ENCODE data around the gene PREB. TPM values are rescaled to one million over a fixed set of nuclear protein-coding genes. Genes with fewer than 3 reads are reported as not detected.

Gene PREB
- total and polyA plus RNA-seq, 2 of the 13 experiments (the other 11 are each of a cell fraction or from before 2014, with no cell fraction given) = 112 to 192 TPM

DNA sequence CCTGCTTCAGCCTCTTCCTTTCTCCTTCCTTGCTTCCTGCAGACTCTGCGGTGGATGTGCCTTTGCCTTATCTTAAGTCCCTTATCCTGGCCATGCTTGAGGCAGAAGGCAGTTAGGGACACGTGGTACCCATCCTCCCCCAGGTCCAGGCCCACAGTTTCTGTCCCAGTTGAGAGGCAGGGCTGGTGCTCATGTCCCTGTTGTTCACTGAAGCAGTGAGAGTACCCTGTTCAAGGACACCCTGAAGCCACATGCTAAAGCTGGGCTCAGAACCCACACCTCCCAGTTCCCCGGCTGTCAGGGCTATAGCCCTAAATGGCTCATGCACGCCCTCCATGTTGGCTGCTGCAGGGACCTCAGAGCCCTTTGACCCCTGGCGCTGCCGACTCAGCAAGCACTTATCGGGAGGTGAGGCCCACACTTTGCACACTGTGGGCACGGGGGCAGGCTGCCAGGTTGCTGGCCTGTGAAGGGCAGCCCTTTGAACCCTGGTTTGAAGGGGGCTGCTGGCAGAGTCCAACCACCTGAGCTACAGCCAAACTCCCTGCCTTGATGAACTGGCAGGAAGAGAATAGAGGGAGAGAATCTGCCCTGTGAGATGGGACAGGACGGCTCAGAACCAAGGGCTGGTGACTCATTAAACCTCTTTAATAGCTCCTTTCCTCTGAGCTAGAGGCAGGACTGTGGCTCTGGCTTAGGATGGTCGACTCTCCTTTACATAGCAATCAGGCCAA is 41.6 kb downstream of the PREB start (continued):
- TF ChIP-seq ZNF709 (CRISPR knock-in tag; IDR thresholded peaks at IDR 0.05) (peak; percentile 44; the same call in 1 of the 2 replicates), CCDC6 (CRISPR knock-in tag; IDR thresholded peaks at IDR 0.05) (peak; percentile 66; the same call in 1 of the 2 replicates), SRSF1 (optimal IDR thresholded peaks at IDR 0.05; ENCODE audit: low read depth, low read length) (peak; percentile 53), REPIN1 (CRISPR knock-in tag; IDR thresholded peaks at IDR 0.05; ENCODE audit: borderline replicate concordance, low read depth) (peak; percentile 94; the same call in 1 of the 2 replicates), ZNF547 (CRISPR knock-in tag; IDR thresholded peaks at IDR 0.05) (peak; percentile 43), GABPA (IDR thresholded peaks at IDR 0.05; ENCODE audit: low read depth, low read length) (no peak), GABPA (CRISPR knock-in tag; IDR thresholded peaks at IDR 0.05; ENCODE audit: low read depth) (no peak), ZNF605 (CRISPR knock-in tag; IDR thresholded peaks at IDR 0.05) (peak; percentile 34; the same call in 1 of the 2 replicates), ZNF24 (IDR thresholded peaks at IDR 0.05) (no peak)
- TF ChIP-seq, protein P1, sequence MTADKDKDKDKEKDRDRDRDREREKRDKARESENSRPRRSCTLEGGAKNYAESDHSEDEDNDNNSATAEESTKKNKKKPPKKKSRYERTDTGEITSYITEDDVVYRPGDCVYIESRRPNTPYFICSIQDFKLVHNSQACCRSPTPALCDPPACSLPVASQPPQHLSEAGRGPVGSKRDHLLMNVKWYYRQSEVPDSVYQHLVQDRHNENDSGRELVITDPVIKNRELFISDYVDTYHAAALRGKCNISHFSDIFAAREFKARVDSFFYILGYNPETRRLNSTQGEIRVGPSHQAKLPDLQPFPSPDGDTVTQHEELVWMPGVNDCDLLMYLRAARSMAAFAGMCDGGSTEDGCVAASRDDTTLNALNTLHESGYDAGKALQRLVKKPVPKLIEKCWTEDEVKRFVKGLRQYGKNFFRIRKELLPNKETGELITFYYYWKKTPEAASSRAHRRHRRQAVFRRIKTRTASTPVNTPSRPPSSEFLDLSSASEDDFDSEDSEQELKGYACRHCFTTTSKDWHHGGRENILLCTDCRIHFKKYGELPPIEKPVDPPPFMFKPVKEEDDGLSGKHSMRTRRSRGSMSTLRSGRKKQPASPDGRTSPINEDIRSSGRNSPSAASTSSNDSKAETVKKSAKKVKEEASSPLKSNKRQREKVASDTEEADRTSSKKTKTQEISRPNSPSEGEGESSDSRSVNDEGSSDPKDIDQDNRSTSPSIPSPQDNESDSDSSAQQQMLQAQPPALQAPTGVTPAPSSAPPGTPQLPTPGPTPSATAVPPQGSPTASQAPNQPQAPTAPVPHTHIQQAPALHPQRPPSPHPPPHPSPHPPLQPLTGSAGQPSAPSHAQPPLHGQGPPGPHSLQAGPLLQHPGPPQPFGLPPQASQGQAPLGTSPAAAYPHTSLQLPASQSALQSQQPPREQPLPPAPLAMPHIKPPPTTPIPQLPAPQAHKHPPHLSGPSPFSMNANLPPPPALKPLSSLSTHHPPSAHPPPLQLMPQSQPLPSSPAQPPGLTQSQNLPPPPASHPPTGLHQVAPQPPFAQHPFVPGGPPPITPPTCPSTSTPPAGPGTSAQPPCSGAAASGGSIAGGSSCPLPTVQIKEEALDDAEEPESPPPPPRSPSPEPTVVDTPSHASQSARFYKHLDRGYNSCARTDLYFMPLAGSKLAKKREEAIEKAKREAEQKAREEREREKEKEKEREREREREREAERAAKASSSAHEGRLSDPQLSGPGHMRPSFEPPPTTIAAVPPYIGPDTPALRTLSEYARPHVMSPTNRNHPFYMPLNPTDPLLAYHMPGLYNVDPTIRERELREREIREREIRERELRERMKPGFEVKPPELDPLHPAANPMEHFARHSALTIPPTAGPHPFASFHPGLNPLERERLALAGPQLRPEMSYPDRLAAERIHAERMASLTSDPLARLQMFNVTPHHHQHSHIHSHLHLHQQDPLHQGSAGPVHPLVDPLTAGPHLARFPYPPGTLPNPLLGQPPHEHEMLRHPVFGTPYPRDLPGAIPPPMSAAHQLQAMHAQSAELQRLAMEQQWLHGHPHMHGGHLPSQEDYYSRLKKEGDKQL (CRISPR knock-in tag; IDR thresholded peaks at IDR 0.05; ENCODE audit: low read depth) = 0 out of 2 replicates have a peak, but pooled peaks have one; percentile 22
- TF ChIP-seq, protein P2, sequence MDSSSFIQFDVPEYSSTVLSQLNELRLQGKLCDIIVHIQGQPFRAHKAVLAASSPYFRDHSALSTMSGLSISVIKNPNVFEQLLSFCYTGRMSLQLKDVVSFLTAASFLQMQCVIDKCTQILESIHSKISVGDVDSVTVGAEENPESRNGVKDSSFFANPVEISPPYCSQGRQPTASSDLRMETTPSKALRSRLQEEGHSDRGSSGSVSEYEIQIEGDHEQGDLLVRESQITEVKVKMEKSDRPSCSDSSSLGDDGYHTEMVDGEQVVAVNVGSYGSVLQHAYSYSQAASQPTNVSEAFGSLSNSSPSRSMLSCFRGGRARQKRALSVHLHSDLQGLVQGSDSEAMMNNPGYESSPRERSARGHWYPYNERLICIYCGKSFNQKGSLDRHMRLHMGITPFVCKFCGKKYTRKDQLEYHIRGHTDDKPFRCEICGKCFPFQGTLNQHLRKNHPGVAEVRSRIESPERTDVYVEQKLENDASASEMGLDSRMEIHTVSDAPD (CRISPR knock-in tag; IDR thresholded peaks at IDR 0.05) = peak; percentile 94
- TF ChIP-seq, protein P3, sequence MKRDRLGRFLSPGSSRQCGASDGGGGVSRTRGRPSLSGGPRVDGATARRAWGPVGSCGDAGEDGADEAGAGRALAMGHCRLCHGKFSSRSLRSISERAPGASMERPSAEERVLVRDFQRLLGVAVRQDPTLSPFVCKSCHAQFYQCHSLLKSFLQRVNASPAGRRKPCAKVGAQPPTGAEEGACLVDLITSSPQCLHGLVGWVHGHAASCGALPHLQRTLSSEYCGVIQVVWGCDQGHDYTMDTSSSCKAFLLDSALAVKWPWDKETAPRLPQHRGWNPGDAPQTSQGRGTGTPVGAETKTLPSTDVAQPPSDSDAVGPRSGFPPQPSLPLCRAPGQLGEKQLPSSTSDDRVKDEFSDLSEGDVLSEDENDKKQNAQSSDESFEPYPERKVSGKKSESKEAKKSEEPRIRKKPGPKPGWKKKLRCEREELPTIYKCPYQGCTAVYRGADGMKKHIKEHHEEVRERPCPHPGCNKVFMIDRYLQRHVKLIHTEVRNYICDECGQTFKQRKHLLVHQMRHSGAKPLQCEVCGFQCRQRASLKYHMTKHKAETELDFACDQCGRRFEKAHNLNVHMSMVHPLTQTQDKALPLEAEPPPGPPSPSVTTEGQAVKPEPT (CRISPR knock-in tag; IDR thresholded peaks at IDR 0.05; ENCODE audit: low read depth) = 0 out of 2 replicates have a peak, but pooled peaks have one; percentile 17
- TF ChIP-seq, protein P4, sequence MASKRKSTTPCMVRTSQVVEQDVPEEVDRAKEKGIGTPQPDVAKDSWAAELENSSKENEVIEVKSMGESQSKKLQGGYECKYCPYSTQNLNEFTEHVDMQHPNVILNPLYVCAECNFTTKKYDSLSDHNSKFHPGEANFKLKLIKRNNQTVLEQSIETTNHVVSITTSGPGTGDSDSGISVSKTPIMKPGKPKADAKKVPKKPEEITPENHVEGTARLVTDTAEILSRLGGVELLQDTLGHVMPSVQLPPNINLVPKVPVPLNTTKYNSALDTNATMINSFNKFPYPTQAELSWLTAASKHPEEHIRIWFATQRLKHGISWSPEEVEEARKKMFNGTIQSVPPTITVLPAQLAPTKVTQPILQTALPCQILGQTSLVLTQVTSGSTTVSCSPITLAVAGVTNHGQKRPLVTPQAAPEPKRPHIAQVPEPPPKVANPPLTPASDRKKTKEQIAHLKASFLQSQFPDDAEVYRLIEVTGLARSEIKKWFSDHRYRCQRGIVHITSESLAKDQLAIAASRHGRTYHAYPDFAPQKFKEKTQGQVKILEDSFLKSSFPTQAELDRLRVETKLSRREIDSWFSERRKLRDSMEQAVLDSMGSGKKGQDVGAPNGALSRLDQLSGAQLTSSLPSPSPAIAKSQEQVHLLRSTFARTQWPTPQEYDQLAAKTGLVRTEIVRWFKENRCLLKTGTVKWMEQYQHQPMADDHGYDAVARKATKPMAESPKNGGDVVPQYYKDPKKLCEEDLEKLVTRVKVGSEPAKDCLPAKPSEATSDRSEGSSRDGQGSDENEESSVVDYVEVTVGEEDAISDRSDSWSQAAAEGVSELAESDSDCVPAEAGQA (IDR thresholded peaks at IDR 0.05; ENCODE audit: low read depth) = peak; percentile 61
- TF ChIP-seq, protein P4 (CRISPR knock-in tag; IDR thresholded peaks at IDR 0.05; ENCODE audit: borderline replicate concordance) = no peak

Data from HepG2 (cell line).